ENCODE data around the gene GNAZ.

GNAZ gene

DNA sequence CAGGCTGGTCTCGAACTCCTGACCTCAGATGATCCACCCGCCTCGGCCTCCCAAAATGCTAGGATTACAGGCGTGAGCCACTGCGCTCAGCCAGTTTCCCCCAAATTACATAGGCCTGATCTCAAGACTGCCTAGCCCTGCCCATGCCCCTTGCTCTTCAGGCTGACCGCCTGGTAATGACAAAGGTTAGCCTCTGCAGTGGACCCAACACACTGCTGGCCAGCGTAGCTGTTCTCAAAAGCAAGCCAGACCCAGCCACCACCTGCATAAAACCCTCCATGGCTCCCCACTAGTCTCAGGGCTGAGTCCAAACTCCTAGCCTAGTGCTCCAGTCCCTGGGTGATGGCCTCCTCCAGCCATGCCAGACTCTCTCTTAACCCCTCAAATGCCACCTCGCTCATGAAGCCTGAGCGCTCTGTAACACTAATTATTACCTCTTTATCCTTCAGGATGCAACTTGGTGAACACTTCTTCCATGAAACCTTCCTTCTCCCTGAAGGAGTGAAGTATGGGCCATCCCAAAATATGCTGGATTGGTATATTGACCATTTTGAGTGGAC lies 72.3 kb downstream of the GNAZ start:
- no peak for DNase-seq

DNA sequence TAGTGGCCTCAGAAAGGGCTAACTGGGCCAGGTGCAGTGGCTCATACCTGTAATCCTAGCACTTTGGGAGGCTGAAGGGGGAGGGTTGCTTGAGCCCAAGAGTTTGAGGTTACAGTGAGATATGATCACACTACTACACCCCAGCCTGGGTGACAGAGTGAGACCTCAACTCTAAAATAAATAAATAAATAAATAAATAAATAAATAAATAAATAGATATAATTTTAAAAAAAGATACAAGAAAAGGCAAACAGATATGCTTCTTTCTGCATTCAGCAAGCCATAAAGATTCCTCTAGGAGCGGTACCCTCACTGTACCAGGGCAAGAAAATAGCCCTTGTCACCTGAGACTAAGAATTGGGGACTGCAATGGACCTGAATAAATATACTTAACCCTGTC lies 72.8 kb downstream of the GNAZ start:
- no peak for DNase-seq

DNA sequence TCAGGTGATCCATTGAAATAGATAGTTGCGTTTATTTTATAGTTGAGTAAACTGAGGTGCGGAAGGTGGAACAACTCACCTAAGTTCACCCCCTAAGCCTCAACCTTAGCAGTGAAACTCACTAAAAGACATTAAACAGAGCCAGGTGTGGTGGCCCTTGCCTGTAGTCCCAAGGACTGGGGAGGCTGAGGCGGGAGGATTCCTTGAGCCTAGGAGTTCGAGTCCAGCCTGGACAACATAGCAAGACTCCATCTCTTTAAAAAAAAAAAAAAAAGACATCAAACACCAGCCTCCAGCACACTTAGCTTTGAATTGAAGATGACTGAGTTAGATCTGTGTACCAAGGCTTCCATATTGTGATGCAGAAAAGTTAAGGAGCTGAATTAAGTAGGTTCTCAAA lies 74.1 kb downstream of the GNAZ start:
- DNase-seq, result no peak

- no peak for DNase-seq
Observed at GRCh38 chr22:23144932-23145877, 74.9 kb downstream of the GNAZ start, which contains the start of gene RAB36. Gene RAB36 (plus strand): TSS chr22:23145477. CDS start chr22:23146617, 1,140 bp downstream.

- DNase-seq, result no peak
Observed at GRCh38 chr22:23145878-23146470, 75.7 kb downstream of the GNAZ start.

- DNase-seq, result no peak
Observed at GRCh38 chr22:23146478-23147205, 76.3 kb downstream of the GNAZ start.

DNA sequence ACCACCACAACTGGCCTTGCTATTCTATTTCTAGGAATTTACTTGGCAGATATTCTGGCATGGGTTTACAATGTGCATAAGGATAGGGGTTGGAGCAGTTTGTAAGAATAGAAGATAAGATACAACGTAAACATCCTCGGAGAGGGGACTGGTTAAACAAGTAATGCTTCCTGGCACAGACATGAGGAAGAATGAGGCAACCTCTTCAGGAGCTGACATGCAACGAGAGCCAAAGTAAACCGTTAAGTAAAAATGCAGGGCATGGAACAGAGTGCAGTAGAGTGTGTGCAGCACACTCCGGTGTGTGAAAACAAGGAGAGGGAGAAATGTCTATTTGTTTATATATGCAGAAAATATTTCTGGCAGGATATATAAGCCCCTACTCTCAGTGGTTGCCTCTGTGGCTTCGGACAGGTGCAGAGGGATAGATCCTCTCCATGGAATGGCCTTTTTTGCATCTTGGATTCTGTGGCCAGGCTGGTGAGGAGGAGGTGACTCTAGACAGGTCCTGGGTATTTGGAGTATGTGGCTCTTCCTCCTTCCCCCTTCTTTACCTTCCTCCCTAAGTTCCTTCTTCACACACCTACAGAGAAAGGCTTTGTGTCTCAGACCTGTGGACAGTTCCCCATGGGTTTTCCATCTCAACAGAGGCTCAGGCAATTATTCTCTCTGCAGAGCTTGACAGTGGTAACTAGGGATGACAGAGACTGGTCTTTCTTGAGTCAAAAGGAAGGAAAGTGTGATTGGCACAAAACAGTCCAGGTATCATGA lies 77.5 kb downstream of the GNAZ start:
- DNase-seq, result no peak

DNA sequence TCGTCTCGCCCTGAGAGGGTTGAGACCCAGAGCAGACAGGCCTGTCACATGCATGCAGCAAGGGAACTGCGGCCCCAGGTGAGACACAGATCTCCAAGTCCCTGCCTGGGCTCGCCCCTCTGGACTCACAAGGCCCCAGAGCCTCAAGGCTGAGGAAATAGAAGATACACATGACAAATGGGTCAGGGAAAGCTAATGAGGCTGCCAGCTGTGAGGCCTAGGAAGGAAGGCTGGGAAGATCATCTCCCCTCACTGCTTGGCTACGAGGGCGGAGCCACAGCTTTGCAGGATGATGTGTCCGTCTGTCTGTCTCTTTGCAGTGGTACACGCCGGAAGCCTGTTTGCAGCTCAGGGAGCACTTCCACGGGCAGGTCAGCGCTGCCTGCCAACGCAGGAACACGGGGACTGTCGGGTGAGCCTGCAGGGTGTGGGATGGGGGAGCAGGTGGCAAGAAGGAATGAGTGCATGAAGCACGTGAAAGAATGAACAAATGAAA lies 79.5 kb downstream of the GNAZ start:
- no peak for DNase-seq

GRCh38 chr22:23150762-23151161 lies 80.4 kb downstream of the GNAZ start:
- no peak for DNase-seq

DNA sequence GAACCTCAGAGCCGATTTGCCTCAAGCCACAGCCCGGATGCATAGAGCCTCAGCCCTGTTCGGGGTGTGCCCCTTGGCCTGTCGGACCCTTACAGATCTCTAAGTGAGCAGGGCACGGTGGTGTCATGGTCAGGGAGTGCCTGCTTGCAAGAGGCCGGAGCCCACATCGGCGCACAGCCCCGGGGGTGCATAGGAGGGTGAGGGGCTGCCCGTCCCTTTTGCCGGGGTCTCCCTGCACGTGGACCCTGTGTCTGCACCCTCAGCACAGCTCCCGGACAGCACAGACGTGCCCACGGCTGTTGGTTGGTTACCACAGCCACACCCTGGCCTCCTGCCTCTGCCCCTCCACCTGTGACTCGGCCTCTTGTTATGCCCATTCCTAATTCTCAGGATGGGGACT lies 81.5 kb downstream of the GNAZ start:
- no peak for DNase-seq

DNA sequence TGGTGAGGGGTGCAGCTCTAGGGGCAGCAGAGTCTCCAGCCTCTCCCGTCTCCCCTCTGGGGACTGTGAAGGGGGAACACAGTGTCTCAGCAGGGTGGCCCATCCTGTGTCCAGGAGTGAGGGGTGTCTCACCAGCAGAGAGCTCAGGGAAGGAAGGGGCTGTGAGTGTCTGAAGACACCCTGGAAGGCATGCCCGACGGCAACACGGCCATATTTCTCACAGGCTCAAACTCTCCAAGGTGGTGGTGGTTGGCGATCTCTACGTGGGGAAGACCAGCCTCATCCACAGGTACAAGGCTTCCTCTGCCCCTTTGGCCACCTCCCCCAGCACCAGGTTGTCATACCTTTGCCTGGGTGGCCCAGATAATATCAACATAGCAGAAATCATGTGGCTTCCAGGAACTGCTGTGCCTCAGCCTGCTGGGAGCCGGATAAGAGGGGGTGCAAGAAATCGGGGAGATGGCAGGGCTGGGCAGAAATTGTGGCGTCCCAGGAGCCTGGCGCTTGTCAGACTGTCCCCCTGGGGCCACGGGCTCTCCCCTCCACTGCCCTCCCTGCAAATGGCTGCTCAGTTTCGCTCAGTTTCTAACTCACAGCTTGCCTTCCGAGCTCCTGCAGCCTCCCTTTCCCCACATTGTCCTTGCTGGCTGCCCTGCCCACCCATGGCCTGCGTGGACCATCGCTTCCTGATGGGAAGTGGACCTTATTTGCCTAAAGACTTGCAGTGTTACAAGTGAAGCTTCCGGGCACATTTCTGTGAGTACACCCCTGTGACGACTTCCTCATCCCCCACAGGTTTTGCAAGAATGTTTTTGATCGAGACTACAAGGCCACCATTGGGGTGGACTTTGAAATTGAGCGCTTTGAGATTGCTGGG lies 82.2 kb downstream of the GNAZ start:
- DNase-seq, result no peak

DNA sequence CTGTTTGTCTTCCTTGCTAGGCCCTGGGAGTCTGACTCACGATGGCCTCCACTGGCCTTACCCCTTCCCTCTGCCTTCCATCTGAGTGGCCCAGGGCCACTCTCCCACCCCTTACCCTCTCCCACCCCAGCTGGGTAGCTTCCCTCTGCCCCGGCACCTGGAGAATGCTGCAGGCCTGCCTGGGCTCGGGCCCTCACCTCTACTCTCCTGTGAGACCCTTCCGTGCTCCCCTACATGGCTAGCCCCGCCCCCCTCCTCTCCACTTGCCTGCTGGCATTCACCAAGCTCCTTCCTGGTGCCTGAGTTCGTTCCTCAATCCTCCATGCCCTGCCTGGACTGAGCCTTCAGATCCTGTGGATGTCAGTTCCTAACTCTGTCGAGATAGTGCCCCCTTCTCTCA lies 83.7 kb downstream of the GNAZ start:
- no peak for DNase-seq

DNA sequence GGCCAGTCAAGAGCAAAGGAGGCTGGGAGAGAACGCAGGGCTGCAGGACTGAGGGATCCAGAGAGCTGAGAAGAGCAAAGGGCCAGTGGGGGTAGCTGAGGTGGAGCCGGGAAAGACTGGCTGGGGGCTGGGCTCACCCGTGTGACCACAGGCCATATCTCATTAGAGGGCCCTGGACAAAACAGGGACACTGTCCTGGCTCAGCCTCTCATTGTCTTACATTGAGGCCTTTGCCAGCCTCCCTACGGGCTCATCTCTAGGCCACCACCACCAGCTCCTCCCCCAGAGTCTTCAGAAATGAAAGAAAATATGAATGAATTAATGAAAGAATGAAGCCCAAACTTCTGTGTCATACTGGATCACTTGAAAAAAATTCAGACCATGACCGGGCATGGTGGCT lies 84.1 kb downstream of the GNAZ start:
- DNase-seq, result no peak

DNA sequence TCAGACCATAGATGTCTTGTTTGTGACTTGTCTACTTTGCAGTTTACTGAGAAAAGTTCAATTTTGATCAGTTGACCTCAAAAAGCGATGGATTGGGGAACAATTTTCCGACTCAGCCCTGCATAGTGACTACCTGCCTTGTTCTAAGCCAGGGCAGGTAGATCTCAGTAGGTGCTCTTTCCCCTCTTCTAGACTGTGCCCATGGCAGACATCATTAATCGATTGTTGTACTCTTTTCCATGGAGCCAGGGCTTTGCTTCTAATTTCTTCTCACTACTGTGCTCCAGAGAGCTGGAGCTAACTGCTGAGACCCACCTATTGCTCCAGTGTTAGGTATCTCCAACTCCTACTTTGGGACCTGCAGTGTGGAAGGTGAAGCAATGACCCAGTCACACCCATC lies 84.8 kb downstream of the GNAZ start:
- DNase-seq, result no peak

DNA sequence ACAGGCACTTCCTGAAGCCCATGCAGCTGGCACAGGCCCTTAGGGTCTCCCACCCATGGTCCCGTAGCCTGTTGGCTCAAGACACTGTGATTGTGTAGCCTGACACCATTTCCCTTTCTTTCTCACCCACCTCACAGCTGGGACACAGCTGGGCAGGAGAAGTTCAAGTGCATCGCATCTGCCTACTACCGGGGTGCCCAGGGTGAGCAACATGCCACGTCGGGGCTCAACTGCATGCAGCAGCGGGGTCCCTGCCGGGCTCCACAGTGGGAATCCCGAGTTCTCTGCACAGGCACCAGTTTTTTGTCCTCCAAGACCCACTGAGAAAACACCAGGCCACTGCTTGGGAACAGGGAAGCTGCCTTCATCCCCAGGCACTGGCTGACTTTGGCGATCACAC lies 85.5 kb downstream of the GNAZ start:
- DNase-seq, result no peak

GRCh38 chr22:23156286-23156685 lies 86.0 kb downstream of the GNAZ start:
- DNase-seq, result no peak

- no peak for DNase-seq
Observed at GRCh38 chr22:23157560-23158515, 87.5 kb downstream of the GNAZ start.

DNA sequence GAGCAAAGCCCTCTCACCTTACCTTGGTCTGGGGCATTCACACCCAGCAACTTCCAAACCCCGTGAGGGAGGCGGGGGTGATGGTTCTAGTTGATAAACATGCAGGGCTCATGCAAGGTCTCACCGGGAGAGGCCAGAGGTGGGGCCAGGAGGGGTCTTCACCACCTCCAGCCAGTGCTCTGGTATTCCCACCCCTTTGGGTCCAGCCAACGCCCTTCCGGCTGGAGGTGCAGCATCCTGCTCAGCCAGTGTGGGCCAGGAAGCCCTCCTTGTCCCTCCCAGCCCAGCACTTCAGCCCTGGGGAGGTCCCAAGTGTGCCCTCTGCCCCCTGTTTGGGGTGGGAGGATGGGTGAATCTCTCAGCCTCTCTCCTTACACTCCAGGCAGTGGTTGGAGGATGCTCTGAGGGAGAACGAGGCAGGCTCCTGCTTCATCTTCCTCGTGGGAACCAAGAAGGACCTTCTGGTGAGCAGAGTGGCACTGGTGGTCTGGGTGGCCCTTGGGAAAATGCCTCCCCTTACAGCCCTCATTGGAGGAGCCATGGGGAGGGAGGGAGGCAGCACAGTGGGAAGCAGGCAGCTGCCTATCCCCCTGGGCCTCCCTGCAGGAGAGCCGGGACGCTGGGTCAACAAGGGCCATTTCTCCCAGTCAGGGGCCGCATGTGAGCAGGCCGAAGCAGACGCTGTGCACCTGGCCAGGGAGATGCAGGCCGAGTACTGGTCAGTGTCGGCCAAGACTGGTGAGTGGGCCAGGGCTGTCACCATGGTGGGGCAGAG lies 88.4 kb downstream of the GNAZ start:
- DNase-seq, result no peak

GRCh38 chr22:23159291-23159630 lies 88.9 kb downstream of the GNAZ start:
- no peak for DNase-seq
